Dermis microvascular lymphatic vessel endothelial cell (primary cell): ENCODE measurements around the gene NFASC. TPM values are rescaled to one million over a fixed set of nuclear protein-coding genes. Genes with fewer than 3 reads are reported as not detected.

Experiments used
- DNase-seq, 2 donors: peaks; one replicate each; pipeline versions ENCODE4 v3.0.0 to v3.0.0-alpha.2; 2010; ENCODE audit warnings: low read depth in 2 of 2
- total RNA-seq: library from RNA; depleted of rRNA; stranded (reverse); fragments of >200 nt; gene quantifications from 2 replicates; pipeline ENCODE4 v1.2.1, GENCODE V29; 2014

NFASC gene
- total RNA-seq, 1 donor from 2014 or later: under 0.01 TPM

GRCh38 chr1:204858363-204858821 lies 12.3 kb upstream of the NFASC start:
- DNase-seq: no peak

DNA sequence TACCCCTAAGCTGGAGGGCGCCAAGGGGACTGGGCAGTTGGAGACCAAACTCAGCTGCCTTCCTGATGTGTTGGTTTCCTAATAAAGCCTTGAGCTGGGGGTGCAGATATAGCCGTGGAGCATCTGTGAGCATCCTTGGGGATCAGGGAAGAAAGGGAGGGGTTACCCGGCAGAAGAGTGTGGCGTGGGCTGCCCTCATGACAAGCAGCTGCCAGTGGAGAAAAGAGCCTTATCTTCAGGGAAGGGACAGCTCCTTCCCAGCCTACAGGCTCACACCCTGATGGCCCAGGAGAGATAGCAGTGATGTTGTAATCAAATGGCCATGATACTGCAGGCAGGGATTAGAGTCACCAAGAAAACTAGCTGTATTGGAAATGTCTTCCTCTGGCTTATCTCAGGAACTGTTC lies 10.8 kb upstream of the NFASC start:
- no peak for DNase-seq

DNA sequence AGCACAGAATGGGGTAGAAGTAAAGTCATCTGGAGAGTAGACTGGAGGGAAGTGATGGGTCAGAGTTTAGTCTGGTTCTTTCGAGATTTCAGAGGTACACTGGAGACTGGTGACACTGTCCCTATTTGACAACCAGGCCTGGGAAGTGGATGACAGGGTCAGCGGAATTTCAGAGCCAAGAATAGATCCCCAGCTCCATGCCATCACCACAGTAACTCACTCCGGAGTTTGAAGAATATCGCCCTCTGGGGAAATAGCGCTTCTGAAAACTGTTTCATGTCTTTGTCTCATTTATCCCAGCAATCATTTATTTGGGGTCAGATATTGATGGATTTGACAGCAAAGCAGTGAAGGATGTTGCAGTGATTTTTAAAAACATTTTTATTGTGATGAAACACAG lies 7.6 kb upstream of the NFASC start:
- DNase-seq: no peak

DNA sequence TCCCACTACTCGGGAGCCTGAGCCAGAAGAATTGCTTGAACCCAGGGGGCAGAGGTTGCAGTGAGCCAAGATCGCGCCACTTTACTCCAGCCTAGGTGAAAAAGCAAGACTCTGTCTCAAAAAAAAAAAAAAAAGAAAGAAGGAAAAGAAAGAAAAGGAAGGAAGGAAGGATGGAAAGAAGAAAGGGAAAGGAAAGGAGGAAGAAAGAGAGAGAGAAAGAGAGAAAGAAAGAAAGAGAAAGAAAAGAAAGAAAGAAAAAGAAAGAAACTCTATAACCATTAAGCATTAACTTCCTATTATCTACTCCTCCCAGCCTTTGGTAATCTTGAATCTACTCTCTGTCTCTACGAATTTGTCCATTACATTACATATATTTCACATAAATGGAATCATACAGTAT lies 6.9 kb upstream of the NFASC start:
- DNase-seq: no peak

DNA sequence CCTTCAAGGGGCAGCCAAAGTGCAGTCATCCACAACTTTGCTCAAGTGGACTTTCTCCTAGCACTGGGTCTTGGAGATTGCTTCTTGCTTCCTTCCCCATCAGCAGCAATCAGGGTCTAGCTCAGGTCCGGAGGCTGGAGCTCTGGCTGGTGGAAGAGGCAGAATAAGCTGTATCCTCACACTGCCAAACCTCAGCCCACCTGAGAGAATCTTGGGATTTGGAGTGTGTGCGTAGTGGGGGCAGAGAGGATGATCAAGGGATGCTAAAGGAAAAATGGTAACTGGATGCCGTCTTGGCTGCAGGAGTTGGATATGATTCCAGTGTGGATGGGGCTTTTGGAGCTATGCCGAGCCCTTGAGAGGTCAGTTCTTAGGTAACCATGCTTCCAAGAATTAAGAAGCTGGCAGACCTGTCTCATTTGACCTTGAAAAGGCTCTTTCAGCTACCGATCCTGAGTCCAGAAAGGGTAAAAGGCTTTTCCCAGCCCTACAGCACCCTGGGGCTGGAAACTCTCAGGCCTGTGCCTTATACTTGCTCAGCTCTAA lies 4.5 kb upstream of the NFASC start:
- DNase-seq: no peak

DNA sequence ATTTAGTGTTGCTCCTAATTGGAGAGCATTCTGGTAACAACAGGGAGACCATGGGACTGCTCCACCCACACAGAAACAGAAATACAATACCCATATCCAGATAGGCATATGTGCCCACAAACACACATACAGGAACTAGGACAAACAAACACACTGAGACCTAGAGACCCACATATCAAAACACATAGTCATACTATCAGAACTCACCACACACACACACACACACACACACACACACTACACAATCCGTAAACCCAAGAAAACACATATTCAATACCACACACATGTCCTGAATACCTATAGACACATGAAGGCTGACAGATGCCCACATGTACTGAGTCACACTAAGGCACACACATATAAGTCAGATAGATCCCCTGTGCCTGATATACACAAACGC lies 3.5 kb upstream of the NFASC start:
- no peak for DNase-seq

GRCh38 chr1:204867666-204868339 lies 2.9 kb upstream of the NFASC start:
- no peak for DNase-seq

GRCh38 chr1:204868340-204868700 lies 2.3 kb upstream of the NFASC start:
- DNase-seq: no peak

- no peak for DNase-seq
Observed at GRCh38 chr1:204869097-204869496, 1.6 kb upstream of the NFASC start.

- no peak for DNase-seq
Observed at GRCh38 chr1:204871405-204872037, 859 bp downstream of the NFASC start.

DNA sequence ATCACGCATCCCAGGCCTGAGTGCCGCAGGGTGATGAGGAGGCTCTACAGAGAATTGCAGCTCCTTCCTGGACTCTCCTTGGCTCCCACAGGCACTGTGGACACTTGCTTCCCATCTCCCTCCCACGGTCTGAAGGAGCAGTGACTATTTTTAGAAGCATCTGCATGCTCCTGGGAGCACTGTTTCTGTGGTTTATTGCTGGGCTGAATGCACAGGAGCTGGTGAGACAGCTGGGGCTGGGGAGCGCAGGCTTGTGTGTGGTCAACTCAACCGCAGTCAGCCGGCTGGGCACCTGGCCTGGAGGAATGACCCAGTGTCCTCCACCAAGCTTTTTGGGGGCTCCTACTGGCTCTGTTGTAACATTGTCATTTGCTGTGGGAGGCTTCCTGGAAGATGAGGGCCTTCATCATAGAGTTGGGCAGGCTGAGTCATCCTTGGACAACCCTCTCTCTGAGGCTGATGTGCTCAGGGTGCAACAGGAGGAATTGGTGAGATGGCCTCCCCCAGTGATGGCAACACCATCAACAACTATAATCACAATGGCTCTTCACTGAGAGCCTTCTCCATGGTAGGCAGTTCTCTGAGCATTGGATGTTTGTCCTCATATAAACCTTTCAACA lies 1.7 kb downstream of the NFASC start:
- no peak for DNase-seq

DNA sequence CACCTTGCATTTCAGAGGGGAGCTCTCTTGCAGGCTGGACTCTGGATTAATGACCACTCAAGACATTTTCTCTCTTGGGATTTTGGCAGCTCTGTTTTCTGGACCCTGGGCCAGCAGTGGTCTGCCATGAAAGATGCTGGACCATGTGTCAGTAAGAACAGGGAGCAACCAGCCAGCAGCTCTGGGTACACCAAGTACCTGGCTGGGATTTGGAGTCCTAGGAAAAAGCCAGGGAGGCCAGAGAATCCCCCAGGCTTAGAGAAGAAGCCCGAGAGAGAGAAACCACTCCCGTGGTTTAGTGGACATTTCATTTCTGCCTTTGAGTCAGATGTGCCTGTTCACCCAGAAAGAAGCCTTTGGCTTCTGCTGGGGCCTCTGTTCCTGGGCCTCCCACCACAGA lies 2.5 kb downstream of the NFASC start:
- DNase-seq: no peak

DNA sequence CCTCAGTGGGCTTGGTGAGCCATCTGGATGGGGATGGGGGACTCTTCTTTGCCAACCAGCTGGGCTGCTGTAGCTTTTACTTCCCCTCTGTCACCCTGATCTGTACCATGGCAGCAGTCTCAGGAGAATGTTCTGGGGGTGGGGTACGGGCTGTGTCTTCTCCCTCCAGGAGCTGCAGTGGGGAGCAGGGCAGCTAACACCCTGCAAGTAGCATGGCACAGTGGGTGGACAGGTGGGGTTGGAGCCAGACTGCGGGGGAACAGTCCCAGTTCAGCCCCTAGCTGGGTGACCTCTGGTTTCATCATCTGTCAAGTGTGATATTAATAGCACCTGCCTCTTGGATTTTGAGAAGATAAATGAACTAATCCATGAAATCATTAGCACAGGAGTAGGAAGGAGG lies 3.1 kb downstream of the NFASC start:
- DNase-seq: no peak

- no peak for DNase-seq
Observed at GRCh38 chr1:204874274-204874673, 3.6 kb downstream of the NFASC start.

GRCh38 chr1:204875255-204875654 lies 4.6 kb downstream of the NFASC start:
- no peak for DNase-seq

DNA sequence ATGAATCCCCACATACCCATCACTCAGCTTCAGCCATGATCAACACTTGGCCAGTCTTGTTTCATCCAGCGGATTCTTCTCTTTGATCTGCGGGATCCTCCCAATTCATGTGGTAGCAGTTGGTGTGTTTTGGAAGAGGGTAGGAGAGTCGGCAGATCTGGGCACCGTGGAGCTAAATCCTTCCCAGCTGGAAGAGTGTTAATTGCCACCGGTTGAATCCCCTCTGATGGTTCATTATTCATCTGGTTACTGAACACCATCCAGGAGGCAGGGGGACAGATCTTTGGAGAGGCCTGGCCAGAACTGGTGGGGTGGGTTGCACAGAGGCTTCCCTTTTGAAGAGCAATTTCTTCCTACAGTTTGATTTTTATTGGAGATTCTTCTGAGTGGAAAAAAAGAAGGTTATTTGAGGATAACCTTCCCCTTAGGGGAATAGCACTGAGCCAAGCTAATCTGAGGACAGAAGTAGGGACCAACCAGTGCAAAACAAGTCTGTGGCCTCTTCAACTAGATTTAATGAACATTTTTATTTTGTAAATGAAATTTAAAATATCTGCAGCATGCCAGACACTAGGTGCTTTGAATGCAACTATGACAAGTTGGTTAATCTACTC lies 8.1 kb downstream of the NFASC start:
- no peak for DNase-seq

- no peak for DNase-seq
Observed at GRCh38 chr1:204879351-204879750, 8.7 kb downstream of the NFASC start.

DNA sequence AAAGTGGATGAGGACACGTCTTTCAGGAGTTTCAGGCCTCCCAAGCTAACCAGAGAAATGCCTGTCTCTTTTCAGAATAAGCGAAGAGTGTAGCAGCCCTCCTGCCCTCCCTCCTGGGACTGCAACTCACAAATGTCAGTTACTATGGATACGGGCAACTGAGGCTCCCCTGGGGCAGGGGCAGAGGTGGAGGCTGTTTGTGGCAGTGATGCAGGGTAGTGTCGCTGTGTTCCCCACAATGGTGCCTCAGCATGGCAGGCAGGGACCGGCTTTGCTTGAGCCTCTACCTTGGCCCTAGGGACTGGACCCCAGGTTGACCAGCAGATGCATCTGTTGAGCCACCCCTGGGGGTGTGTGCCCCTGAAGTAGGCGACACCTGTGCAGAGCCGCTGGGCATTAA lies 10.2 kb downstream of the NFASC start:
- DNase-seq: no peak

GRCh38 chr1:204882479-204882878 lies 11.8 kb downstream of the NFASC start:
- DNase-seq: no peak

- peak; percentile 25 to 77 for DNase-seq
Observed at GRCh38 chr1:204883405-204883804, 12.7 kb downstream of the NFASC start.

DNA sequence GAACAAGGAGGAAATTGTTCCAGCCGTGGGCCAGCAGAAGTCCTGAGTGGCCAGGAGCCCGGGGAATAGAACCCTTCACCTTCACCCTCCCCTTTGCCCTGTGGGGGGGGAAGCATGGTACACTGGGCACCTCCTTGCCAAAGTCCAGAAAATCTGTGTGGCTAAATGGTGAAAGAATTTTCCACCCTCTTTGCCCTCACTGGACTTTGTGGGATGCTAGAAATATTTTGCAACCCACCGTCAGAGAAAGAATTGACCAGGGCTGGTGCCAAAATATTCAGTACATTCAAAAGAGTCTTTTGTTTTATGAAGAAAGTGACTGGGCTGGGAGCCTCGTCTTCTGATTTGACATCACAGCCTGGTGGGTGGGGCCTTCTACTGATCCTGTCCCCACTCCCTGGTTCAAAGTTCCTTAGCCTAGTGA lies 14.6 kb downstream of the NFASC start:
- DNase-seq: no peak

DNA sequence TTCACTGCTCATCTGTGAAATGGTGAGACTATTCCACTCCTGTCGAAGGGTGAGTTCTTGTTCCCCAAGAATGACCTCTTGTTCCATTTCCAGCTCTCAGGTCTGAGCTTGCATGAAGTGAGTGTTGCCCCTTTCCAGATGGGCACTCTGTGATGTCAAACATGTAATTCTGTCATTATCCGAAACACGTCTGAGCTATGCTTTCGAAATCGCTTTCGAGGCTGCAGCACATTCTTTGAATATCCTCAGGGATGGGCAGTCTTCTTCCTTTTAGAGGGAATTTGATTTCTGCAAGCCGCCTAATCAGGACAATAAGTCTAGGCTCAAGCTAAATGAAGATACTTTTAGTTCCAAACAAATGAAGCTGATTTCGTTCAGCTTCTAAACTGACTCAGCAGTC lies 15.1 kb downstream of the NFASC start:
- DNase-seq: no peak
